ENCODE results near the gene SLC6A6. TPM values are rescaled to one million over a fixed set of nuclear protein-coding genes. Genes with fewer than 3 reads are reported as not detected.

Gene SLC6A6
- total RNA-seq, 1 donor from 2014 or later = 8.5 TPM

DNA sequence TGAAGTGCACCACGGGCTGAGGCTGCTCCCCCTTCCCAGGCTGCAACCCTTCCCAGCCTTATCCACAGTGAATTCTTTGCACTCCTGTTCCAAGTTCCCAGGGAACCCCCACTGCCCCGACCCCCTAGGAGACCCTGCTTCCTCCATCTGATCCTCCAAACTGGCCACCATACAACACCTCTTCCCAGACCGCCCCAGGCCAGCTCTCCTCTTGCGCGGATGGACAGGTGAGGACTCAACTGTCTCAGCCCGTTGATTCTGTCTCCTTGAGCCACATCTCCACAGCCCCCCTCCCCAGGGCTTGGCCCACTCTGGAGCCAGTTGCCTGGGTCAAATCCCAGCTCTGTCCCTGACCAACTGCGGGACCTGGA lies 116.0 kb downstream of the SLC6A6 start:
- no peak for DNase-seq (ENCODE audit: low read depth in 2 of 2)

DNA sequence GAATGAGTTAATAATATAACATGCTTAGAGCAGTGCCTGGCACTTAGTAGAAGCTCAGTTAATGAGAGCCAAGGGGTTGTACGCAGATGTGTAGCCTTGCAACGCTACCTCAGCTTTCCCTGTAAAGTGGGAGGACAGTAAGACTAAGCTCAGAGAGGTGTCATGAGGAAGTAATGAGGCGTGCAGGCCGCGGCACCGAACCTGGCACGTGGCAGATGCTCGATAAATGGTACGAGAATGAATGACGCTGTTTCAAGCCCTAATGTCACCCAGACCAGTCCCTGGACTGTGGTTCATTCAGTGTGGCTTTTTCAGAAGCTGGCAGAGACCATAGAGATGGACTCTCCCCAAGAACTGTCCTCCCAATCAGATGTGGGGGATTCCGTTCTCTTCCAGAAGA lies 116.5 kb downstream of the SLC6A6 start:
- no peak for DNase-seq (ENCODE audit: low read depth in 2 of 2)

DNA sequence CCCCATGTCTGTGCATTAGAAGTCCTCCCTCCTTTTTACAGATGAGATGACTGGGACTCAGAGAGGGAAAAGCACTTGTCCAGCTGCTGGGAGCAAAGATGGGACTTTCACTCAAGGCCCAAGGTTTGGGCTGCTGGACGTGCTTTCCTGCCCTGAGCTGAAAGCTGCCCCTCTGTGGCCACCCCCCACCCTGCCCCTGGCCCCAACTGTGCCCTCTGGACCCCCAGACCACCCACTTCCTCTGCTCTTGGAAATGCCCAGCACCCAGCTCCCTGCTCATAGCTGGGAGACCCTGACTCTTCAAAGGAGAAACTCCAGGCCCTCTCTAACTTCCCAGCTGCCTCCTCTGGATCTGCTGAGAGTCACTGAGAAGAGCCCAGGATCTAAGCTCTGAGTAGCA lies 117.0 kb downstream of the SLC6A6 start:
- no peak for DNase-seq (ENCODE audit: low read depth in 2 of 2)

DNA sequence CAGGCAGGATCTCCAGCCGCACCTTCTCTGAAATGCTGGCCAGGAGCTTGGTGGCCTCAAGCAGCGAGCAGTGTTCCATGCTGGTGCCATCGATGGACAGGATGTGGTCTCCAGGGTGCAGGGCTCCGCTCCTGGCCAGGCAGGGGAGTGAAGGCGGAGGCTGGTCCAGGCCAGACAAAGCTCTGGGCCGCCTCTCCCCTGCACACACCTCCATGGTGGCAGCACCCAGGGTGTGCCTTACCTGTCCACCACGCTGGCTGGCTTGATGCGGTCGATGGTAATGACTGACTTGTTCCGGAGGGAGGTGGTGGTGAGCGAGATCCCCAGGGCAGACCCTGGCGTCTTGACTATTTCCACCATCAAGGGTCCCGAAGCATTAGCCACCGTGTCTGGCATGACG lies 117.7 kb downstream of the SLC6A6 start:
- DNase-seq (ENCODE audit: low read depth in 2 of 2) = no peak

DNA sequence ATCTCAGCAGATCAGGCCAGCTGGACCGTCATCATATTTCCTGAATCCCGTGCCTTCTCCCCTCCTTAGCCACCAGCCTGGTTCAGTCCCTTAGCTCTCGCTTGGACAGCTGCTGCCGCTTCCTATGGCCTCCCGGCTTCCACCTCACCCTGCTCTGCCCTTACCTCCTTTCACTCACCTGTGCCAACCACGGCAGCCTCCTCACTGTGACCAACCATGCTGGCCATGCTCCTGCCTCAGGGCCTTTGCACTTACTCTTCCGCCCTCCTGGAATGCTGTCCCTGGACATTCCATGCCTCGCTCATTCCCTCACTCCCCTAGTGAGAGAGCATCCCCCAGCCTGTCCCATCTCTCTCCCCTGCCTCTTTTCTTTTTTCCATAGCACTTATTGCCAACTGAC lies 118.6 kb downstream of the SLC6A6 start:
- DNase-seq (ENCODE audit: low read depth in 2 of 2) = no peak

DNA sequence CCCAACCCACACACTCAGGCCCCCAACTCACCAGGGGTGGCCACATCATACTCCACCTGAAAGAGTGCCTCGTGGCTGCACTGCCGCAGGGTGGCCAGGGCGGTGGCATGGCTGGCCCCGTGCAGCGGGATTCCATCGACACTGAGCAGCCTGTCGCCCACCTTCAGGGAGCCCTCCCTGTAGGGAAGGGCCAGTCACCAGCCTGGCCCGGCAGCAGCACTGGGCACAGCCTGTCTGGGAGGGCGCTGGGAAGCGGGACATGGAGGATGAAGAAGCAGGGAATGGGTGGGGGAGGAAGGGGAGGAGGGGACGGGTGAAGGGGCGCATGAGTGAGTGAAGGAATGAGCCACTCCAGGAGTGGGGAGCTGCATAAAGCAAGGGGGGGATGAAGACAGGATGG lies 119.2 kb downstream of the SLC6A6 start:
- DNase-seq (ENCODE audit: low read depth in 2 of 2) = no peak

DNA sequence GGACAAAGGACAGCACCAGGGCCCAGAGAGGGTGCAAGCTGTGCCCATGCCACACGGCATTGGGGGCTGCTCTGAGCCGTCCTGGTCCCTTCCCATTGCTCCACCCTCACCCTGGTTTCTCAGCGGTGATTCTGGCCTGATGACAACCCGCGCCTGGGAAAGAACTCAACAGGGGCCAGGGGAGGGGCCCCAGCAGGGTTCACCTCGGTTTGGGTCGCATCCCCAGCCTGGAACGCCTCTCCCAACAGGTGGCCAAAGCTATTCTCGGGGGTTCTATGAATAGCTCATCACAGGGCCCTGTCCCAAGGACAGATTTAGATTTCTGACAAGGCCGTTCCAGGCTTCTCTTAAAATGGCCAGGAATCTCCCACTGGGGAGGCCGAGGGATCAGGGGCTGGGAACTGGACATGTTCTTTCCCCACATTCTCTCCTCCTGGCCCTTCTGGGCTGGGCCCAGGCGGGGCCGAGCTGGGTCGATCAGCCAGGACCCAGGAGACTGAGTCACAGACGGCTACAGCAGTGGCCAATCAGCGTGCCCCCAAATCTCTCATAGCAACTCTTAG lies 119.8 kb downstream of the SLC6A6 start:
- no peak for DNase-seq (ENCODE audit: low read depth in 2 of 2)

DNA sequence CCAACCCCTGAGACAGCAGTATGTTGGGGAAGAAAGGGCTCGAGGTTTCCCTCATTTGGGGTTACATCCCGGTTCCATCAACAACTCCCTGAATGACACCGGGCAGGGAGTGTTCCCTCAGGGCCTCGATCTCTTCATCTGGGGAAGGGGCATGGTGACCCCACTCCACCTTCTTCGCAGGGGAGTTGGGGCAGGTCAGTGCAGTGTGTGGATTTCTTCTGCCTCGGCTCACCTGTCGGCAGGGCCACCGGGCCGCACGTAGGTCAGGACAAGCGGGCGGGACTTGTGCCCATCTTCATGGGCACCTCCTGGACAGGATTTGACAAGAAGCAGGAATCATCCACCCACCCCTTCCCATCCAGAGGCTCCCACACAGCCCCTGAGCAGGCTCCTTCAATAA lies 120.4 kb downstream of the SLC6A6 start:
- no peak for DNase-seq (ENCODE audit: low read depth in 2 of 2)

DNA sequence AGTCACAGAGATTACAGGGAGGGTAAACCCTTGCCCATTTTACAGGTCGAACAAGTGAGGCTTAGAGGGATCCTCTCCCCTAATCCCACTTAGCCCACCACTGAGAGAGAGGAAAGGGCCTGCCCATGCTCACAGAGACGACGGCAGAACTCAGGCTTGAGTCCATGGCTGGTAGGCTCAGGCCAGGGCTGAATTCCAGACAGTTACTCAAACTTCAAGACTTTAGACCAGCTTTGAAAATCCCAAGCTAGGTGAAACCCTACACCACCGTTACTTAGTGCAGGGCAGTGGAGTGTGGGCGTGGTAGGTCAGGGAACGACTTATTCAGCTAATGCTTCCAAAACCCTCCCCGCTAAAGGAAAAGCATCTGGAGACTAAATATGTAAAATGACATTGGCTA lies 121.4 kb downstream of the SLC6A6 start:
- no peak for DNase-seq (ENCODE audit: low read depth in 2 of 2)

DNA sequence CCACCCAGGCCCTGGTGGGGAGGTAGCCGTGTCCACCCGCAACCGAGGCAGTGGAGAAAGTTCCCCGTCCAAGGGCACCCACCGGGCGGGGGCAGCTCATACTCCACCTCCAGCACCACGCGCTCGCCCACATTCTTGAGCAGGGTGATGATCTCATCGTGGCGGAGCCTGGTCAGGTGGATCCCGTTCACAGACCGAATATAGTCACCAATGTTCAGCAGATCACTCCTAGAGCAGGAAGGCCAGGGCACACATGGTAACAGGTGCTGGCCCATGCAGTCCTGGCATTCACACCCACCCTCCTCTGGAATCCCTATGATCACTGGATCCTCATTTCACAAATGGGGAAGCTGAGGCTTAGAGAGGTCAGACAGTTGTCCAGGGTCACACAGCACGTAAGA lies 121.9 kb downstream of the SLC6A6 start:
- DNase-seq (ENCODE audit: low read depth in 2 of 2) = no peak

DNA sequence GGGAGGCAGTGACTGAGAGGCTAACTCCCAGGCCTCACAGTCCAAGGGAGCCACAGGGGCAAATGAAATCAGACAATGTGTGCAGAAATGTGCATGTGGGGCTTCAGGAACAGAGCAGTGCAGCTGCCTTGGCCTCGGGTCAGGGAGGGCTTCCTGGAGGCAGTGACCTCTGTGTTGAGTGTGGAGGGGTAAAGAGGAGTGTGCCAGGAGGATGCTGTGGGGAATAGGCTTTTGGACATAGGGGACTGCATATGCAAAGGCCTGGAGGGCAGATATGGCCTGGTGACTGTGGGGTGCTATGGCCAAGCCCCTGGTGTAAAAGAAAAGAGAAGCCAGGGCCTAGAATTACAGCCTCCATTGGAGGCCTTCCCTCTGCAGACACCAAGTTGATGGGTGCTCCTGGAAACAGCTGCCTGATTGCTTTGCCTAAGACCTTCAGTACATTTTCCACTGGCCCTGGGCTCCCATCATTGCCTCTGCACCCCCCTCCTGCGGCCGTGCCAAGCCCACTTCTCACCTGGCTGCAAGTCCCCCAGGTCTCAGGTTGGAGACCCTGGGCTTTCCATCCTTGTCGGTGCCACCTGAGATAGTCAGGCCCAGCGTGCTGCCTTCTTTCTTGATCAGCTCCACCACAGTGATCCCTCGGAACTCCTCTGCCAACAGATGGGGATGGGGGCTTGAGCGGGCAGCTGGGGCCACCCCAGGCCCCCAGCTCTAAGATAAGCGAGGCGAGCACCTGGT lies 122.7 kb downstream of the SLC6A6 start:
- DNase-seq (ENCODE audit: low read depth in 2 of 2) = no peak

DNA sequence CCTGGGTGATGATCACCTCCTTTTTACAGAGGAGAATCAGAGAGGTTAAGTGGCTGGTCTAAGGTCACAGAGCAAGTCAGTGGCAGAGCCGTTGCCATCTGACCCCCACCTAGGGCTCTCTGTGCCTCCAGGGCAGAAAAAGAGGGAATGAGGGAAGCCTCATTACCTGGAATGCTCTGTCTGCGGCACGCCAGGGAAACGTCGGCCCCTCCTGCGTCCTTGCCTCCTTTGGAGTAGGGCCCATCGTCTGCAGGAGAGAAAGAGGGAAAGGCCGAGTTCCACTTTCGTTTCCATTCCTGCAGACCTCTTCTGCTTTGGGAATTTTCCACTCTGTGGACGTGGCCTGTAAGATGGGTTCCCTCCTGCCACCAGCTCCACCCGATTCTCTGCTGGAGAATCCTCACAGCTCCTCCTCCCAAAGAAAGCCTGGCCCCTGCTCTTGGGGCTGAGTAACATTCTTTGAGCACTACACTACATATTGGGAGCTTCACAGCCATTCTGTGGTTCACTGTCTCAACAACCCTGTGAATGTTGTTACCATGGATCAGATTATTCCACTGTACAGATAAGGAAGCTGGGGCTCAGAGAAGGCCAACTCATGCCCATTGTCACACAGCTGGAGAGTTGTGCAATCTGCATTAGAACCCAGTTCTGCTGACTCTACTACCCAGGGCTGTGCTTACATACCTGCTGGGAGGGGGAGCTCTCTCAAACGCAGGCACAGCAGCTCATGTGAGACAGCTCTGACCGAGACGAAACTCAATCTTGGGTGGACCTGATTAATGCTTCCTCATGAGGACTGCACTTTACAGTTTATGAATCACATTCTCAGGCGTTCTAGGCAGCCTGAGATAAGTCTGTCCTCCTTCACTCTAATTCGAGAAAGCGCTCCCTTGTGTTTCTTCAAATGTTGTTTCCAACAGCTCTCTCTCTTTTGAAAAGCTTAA lies 123.6 kb downstream of the SLC6A6 start:
- DNase-seq (ENCODE audit: low read depth in 2 of 2) = peak in 1 of 2 donors; percentile 20

DNA sequence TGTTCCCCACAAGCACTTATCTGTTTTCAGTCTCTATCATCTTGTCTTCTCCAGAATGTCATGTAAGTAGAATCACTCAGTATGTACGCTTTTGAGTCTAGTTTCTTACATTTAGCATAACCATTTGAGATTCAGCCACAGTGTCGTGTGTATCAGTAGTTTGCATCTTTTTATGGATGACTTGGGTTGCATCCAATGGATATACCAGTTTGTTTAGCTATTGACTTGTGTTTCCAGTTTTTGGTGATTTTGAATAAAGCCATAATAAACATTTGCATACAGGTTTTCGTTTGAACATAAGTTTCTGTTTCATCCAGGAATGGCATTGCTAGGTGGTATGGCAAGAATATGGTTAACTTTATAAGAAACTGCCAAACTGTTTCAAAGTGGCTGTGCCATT lies 125.7 kb downstream of the SLC6A6 start:
- no peak for DNase-seq (ENCODE audit: low read depth in 2 of 2)

DNA sequence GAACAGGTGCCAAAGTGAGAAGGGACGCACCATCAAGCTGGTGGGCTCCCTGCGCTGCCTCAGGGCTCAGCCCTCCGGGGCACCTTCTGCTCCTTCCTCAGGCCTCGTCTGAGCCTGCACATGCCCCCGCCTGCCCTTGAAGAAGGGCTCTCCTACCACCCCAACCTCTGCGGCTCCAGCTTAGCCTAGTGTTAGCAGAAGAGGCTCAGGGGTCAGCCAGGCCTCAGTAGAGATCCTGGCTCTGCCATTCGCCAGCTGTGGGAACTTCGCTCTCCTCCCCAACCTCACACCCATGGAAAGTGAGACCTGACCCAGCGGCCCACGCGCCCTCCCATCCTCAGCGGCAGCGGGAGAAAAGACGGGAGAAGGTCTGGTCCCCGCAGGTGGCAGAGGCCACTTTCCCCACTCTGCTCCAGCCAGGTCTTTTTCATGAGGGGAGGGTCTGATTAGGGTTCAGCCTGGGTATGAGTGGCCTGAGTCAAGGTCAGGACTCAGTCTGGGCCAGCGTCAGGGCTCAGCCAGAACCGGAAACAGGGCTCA lies 129.5 kb downstream of the SLC6A6 start:
- DNase-seq (ENCODE audit: low read depth in 2 of 2) = no peak

DNA sequence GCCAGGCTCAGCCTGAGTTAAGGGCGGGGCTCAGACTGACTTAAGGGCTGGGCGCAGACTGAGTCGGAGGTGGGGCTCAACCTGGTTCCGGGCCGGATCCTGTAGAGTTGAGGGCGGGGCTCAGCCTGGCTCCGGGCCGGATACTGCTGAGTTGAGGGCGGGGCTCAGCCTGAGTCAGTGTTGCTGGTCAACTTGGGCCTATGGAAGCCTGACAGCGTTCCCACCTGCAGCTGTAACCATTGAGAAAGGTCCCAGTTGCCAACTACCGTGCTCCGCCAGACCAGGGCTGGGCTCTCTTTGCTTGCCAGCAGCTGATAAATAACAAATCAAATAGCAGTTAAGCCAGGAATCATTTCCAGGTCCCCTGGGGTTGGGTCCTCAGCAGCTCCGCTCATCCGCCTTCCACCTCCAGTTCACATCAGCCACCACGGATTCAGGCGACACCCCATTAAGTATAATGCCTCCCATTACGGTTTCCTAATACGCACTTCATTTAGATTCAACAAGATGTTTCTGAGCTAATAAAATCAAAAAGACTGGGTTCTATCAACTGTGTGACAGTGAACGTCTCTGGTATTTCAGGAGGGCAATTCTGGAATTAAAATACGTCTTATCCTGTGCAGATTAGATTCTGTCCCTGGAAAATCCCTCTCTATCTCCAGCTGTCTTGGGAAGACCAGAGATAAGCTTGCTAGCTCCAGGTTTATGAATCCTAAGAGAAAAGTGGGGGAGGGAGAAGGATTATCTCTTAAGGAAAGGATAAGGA lies 130.5 kb downstream of the SLC6A6 start:
- peak in 1 of 2 donors; percentile 25 for DNase-seq (ENCODE audit: low read depth in 2 of 2)

DNA sequence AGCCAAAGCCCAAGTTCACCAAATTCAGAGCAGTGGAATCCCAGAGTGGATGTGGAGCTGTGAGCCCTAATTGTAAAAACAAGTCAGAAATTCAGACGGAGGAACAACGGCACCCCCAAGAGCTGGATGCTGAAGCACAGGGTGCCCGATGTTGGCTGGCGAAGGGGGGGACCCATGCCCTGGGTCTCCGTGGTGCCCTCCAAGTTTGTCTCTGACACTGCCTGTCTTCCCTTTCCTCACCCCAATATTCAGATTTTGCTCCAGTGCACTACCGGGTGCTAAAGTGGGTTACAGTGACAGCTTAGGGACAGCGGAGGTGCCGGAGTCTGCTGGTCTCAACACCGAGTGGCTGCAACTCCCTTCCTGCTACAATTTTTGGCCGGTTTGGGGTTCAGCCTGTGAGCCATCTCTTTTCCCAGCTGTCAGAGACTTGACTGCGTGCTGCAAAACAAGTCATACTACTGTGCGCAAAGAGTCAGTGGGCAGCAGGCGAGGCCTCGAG lies 131.1 kb downstream of the SLC6A6 start:
- DNase-seq (ENCODE audit: low read depth in 2 of 2) = no peak

DNA sequence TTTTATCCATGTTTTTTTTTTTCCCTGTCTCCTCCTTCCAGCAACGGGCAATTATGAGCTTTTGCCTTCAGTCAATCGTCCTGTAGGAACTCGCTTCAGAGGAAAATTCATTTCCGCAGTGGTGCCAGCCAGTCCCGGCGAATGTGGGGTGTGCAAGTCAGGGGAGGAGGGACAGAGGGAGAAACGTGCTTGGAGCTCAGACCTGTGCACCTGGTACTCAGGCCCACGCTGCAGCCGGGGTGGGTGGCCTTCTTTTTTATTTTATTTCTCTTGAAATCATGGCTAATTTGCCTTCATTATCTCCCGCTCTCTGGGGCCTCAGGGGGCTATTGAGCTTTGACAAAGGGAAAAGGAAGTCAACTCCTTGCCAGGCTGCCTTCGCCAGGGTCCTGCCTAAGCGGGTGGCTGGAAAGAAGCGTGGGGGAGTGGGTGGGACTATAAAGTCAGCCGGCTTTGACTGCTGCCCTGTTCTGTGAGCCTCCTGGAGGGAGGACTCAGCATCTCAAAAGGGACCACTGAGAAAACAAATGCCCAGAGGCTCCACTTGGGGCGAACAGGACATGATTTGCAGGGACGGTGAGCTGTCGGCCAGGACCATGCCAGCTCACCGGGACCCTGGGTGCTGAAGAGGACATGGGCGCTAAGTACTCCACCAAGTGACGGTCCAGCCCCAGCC lies 132.2 kb downstream of the SLC6A6 start:
- DNase-seq (ENCODE audit: low read depth in 2 of 2) = peak in 1 of 2 donors; percentile 16

DNA sequence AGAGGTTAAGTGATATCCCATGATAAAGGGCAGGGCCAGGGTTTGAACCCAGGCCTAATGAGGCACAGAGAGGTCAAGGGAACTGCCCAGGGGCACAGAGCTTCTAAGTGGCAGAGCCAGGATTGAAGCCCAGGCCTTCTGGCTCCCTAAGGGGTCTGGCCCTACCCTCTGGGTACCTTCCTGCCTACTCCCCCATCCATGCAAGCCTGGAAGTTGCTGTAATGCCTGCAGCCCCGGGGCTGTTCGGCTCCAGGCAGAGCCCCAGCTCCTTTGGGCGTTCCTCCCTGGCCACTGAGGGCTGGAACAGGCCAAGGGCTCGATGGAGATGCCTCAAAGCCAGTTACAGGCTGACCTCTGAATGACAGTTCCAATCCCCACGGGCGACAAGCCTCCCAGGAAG lies 133.2 kb downstream of the SLC6A6 start:
- no peak for DNase-seq (ENCODE audit: low read depth in 2 of 2)

DNA sequence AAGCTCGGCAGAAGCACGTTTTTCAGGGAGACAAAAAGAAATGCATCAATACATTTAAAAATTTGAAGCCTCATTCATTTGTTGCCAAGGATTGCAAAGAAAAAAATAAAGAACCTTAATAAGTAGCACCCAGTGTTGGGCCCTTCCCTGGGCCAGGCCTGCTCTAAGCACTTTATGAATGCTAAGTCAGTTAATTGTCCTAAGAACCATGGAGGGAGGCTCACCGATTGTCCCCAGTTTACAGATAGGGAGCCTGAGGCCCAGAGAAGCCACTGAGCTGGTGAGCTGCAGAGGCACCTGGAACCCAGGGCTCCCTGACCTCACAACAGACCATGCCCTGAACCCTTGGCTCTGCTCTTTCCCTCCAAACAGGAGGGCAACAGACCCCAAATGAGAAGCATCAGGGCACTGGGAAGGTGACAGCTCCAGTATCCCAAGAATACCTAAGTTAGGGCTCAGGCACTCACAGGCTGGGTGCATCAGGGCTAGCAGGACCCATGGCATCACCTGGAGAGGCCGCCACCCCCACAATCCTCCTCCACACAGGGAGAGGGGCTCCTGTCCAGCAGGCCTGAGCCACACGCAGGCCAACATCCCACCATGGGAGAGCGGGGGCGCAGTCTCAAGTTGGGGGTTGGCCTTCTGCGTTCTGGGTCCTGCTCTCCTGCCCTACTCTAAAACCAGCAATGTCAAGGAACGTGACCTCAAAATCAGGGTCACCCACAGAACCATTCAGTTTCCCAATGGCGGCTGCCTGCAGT lies 133.8 kb downstream of the SLC6A6 start:
- DNase-seq (ENCODE audit: low read depth in 2 of 2) = no peak

All from lung microvascular endothelial cell (primary cell).